ENCODE measurements around the gene ATP6V1G1. TPM values are rescaled to one million over a fixed set of nuclear protein-coding genes. Genes with fewer than 3 reads are reported as not detected.

The ATP6V1G1 gene
- total RNA-seq, 1 donor from 2014 or later, result 161 TPM

- Histone ChIP-seq H3K9me3 (no peaks in the 10 kb centered on the region), H3K4me1 (peaks cover 8% of the 10 kb centered on the region), H3K27ac (no peak overlapping the region), H3K27me3 (no peaks in the 10 kb centered on the region), H3K36me3 (no peaks in the 10 kb centered on the region), H3K4me3 (no peak overlapping the region)
- TF ChIP-seq POLR2A (IDR thresholded peaks at IDR 0.05) (no peak), POLR2AphosphoS5 (IDR thresholded peaks at IDR 0.05; ENCODE audit: insufficient read depth in 1 of 2, low read depth in 1 of 2) (no peak)
- intact Hi-C loops (cut with DNase I), result no loop called here
- no peak for DNase-seq (ENCODE audit: extremely low spot score in 2 of 2)
Observed at GRCh38 chr9:114549697-114550330, 37.8 kb upstream of the ATP6V1G1 start.

DNA sequence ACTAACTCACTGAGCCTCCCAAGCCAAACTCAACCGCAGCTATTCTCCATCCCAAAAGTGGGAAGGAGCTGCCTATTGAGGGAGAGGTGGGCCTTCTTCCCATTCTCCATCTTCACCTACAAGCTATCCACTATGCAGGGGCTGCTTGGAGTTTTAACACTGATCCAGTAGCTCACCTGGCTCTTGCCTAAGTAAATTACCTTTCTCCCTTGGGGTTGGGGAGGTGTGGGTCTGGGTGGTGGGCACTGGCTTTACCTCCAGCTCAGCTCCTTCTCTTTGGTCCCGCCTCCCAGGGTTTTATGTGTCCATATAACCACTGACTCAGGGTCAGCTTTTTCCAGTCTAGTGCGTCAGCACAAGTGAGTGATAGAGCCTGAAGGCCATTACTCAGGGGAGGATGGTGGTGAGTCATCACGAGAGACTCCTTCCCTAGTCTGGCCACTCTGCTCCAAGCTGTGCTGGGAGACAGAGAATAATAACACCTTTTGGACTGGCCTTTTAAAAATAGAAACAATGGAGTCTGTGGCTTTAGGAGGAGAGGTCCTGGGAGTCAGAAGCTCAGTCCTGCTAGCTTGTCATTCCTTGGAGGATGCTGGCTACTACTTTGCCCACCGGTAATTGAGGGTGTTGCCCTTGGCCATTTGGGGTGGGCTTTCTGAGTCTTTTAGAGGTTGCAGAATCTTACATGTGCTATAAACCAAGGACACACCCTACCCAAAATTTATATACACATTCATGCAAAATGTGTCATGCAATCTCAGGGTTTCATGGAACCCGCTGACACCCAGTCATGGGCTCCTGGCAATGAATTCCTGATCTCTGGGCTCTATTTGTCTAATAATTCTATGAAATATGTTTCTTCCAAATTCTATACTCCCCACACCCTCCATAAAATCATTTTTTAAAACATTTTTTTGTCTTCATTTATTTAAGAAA, 35.6 kb upstream of the ATP6V1G1 start:
- Histone ChIP-seq H3K4me1 (peaks cover 8% of the 10 kb centered on the region), H3K36me3 (no peaks in the 10 kb centered on the region), H3K27ac (peak overlapping the region; percentile 18), H3K9me3 (no peaks in the 10 kb centered on the region), H3K27me3 (no peaks in the 10 kb centered on the region), H3K4me3 (no peak overlapping the region)
- intact Hi-C loops (cut with DNase I), result no loop called here
- peak in 1 of 2 donors; percentile 58 for TF ChIP-seq POLR2AphosphoS5 (IDR thresholded peaks at IDR 0.05; ENCODE audit: insufficient read depth in 1 of 2, low read depth in 1 of 2)
- no peak for TF ChIP-seq CTCF (IDR thresholded peaks at IDR 0.05)
- DNase-seq (ENCODE audit: extremely low spot score in 2 of 2), result no peak

- Histone ChIP-seq H3K4me3 (no peak overlapping the region), H3K36me3 (no peaks in the 10 kb centered on the region), H3K4me1 (peaks cover 8% of the 10 kb centered on the region), H3K9me3 (no peaks in the 10 kb centered on the region), H3K27me3 (no peaks in the 10 kb centered on the region), H3K27ac (peak overlapping the region; percentile 18)
- intact Hi-C loops (cut with DNase I), result no loop called here
- no peak for DNase-seq (ENCODE audit: extremely low spot score in 2 of 2)
- TF ChIP-seq POLR2AphosphoS5 (IDR thresholded peaks at IDR 0.05; ENCODE audit: insufficient read depth in 1 of 2, low read depth in 1 of 2) (no peak), POLR2A (IDR thresholded peaks at IDR 0.05) (no peak), CTCF (IDR thresholded peaks at IDR 0.05) (no peak)
Observed at GRCh38 chr9:114552706-114553105, 34.9 kb upstream of the ATP6V1G1 start.

DNA sequence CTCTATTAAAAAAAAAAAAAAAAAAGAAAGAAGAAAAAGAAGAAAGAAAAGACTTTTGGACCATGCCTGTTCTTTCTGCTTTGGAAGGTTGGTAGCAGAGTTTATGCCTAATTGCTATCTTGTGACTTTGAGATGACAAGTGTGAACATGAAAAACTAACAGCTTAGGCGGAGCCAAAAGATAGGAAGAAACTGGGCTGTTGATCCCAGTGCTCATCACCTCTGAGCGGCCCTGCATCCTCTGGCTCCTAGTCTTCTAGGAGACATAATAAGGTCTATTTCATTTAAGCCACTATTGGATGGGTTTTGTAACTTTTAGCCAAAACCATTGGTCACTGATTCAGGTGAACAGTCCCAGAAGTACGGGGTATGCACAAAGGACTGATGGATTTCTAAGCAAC, 34.4 kb upstream of the ATP6V1G1 start:
- Histone ChIP-seq H3K9me3 (no peaks in the 10 kb centered on the region), H3K27me3 (no peaks in the 10 kb centered on the region), H3K4me3 (no peak overlapping the region), H3K4me1 (peaks cover 8% of the 10 kb centered on the region), H3K36me3 (no peaks in the 10 kb centered on the region), H3K27ac (no peak overlapping the region)
- intact Hi-C loops (cut with DNase I), result no loop called here
- DNase-seq (ENCODE audit: extremely low spot score in 2 of 2), result no peak
- TF ChIP-seq CTCF (IDR thresholded peaks at IDR 0.05), result no peak

DNA sequence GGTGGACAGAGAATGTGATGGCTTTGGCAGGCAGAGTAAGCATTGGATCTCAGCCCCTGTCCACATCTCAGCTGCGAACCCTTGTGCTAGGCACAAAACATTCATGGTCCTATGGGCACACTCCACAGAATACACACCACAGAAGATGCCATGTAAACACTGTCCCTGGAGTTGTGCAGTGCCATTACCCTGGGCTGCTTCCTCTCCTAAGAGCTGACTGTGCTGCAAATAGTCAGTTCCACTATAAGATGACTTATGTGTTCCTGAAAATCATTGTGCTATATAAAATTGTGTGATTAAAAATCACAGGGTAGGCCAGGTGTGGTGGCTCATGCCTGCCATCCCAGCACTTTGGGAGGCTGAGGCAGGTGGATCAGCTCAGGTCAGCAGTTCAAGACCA, 31.9 kb upstream of the ATP6V1G1 start:
- H3K4me1 ChIP-seq, result peaks cover 8% of the 10 kb centered on the region
- no peak overlapping the region for H3K4me3 ChIP-seq
- H3K27me3 ChIP-seq, result no peaks in the 10 kb centered on the region
- H3K9me3 ChIP-seq, result no peaks in the 10 kb centered on the region
- no peaks in the 10 kb centered on the region for H3K36me3 ChIP-seq
- DNase-seq (ENCODE audit: extremely low spot score in 2 of 2), result no peak
- TF ChIP-seq POLR2AphosphoS5 (IDR thresholded peaks at IDR 0.05; ENCODE audit: insufficient read depth in 1 of 2, low read depth in 1 of 2), result no peak
- TF ChIP-seq POLR2A (IDR thresholded peaks at IDR 0.05), result no peak
- no peak for TF ChIP-seq CTCF (IDR thresholded peaks at IDR 0.05)
- intact Hi-C loops (cut with DNase I), result no loop called here
- H3K27ac ChIP-seq, result no peak overlapping the region
